Panc1 (cell line): Measurements from ENCODE around the gene TNIK.

Experiments used
- CTCF ChIP-seq: fragments of 450-650 bp; IDR thresholded peaks from 2 replicates; pipeline ENCODE4 v1.5.1; 2017; ENCODE audit warnings: mild to moderate bottlenecking
- POLR2AphosphoS5 ChIP-seq: IDR thresholded peaks from 2 replicates; pipeline ENCODE4 v1.6.1; 2012; ENCODE audit warnings: mild to moderate bottlenecking, low read depth, low read length, moderate library complexity
- REST ChIP-seq, 2 experiments: IDR thresholded peaks; 2 replicates each; pipeline ENCODE4 v1.6.1; 2011 to 2012; ENCODE audit warnings: low read depth in 2 of 2, control low read depth in 1 of 2, low read length in 1 of 2, mild to moderate bottlenecking in 1 of 2, moderate library complexity in 1 of 2; ENCODE audit not compliant: insufficient read depth in 1 of 2
- SIN3A ChIP-seq: IDR thresholded peaks from 2 replicates; pipeline ENCODE4 v1.6.1; 2012; ENCODE audit warnings: low read depth, mild to moderate bottlenecking, low read length, moderate library complexity, borderline replicate concordance; ENCODE audit not compliant: insufficient read depth
- TCF7L2 ChIP-seq: IDR thresholded peaks from 2 replicates; pipeline ENCODE4 v1.6.1; 2011; ENCODE audit warnings: mild to moderate bottlenecking, low read depth, low read length, inconsistent platforms

GRCh38 chr3:171435757-171436156 is 24.4 kb downstream of the TNIK start:
- TF ChIP-seq CTCF (no peak), SIN3A (no peak), POLR2AphosphoS5 (no peak), TCF7L2 (no peak), REST (IDR thresholded peaks at IDR 0.05; ENCODE audit: insufficient read depth in 1 of 2, low read depth in 2 of 2, low read length in 1 of 2) (no peak)
